PC-9 (cell line): ENCODE data around the gene LGI4. TPM values are rescaled to one million over a fixed set of nuclear protein-coding genes. Genes with fewer than 3 reads are reported as not detected.

Source experiments
- BruUV-seq: library from RNA; stranded (reverse); fragments of 400-500 nt; replicated peaks from 2 replicates; lab custom pipeline; 2021; lab: Mats Ljungman, UMichigan
- CTCF ChIA-PET: fragments of 300-600 bp; sonication (Branson Sonifier 250); formaldehyde crosslinking; loops from one replicate; lab custom pipeline; 2022; ENCODE audit warnings: antibody characterized with exemption; lab: Charles Lee
- POLR2A ChIA-PET: fragments of 300-600 bp; sonication (Branson Sonifier 250); formaldehyde crosslinking; loops from one replicate; lab custom pipeline; 2022; ENCODE audit warnings: antibody characterized with exemption; ENCODE audit not compliant: unreplicated experiment; lab: Charles Lee
- DNase-seq, 2 experiments: peaks; one replicate each; pipeline versions ENCODE4 v3.0.0 to v3.0.0-alpha.2; 2015 to 2022; ENCODE audit warnings: mixed read lengths in 1 of 2
- H2AFZ ChIP-seq: fragments of 200-600 bp; sonication (generic); 2 replicates; pipeline ENCODE4 v1.8.1; 2017; ENCODE audit warnings: antibody characterized with exemption
- H3F3A ChIP-seq: fragments of 200-600 bp; sonication (generic); 2 replicates; pipeline ENCODE4 v1.8.1; 2017; ENCODE audit warnings: antibody characterized with exemption, mild to moderate bottlenecking, low read depth; ENCODE audit not compliant: insufficient read depth
- H3K27ac ChIP-seq: fragments of 200-600 bp; sonication (generic); 2 replicates; pipeline ENCODE4 v1.6.1; 2016; ENCODE audit warnings: mixed run types
- H3K27me3 ChIP-seq: fragments of 200-600 bp; sonication (generic); 2 replicates; pipeline ENCODE4 v1.6.1; 2016; ENCODE audit warnings: low read depth, mixed run types; ENCODE audit not compliant: insufficient read depth
- H3K36me3 ChIP-seq: fragments of 200-600 bp; sonication (generic); 2 replicates; pipeline ENCODE4 v1.6.1; 2016; ENCODE audit warnings: low read depth, mixed run types
- H3K4me1 ChIP-seq: fragments of 200-600 bp; sonication (generic); replicated peaks from 2 replicates; pipeline ENCODE4 v1.6.1; 2016; ENCODE audit warnings: mixed run types; ENCODE audit not compliant: insufficient read depth
- H3K4me2 ChIP-seq: fragments of 200-600 bp; sonication (generic); 2 replicates; pipeline ENCODE4 v1.6.1; 2017; ENCODE audit warnings: mixed run types
- H3K4me3 ChIP-seq: fragments of 200-600 bp; sonication (generic); 2 replicates; pipeline ENCODE4 v1.6.1; 2016; ENCODE audit warnings: mixed run types
- H3K79me2 ChIP-seq: fragments of 200-600 bp; sonication (generic); 2 replicates; pipeline ENCODE4 v1.6.1; 2017; ENCODE audit warnings: low read depth, mixed run types
- H3K9me2 ChIP-seq: fragments of 200-600 bp; sonication (generic); 2 replicates; pipeline ENCODE4 v1.8.1; 2017; ENCODE audit warnings: mild to moderate bottlenecking; ENCODE audit not compliant: insufficient read depth
- H3K9me3 ChIP-seq: fragments of 200-600 bp; sonication (generic); 2 replicates; pipeline ENCODE4 v1.8.1; 2016; ENCODE audit warnings: low read depth; ENCODE audit not compliant: insufficient read depth
- H4K20me1 ChIP-seq: fragments of 200-600 bp; sonication (generic); 2 replicates; pipeline ENCODE4 v1.8.1; 2017; ENCODE audit not compliant: insufficient read depth
- CTCF ChIP-seq: fragments of 200-600 bp; sonication (generic); conservative IDR thresholded peaks from 2 replicates; pipeline ENCODE4 v1.6.1; 2017; ENCODE audit warnings: mixed run types, antibody characterized with exemption, mild to moderate bottlenecking, moderate library complexity
- EZH2 ChIP-seq: fragments of 200-600 bp; sonication (generic); IDR thresholded peaks from 2 replicates; pipeline ENCODE4 v1.8.0; 2017; ENCODE audit warnings: antibody characterized with exemption, low read depth
- intact Hi-C: fragments of 100-400 bp; cut with micrococcal nuclease; formaldehyde crosslinking; loops from one replicate; pipeline ENCODE4 v1.10.0; 2022; ENCODE audit not compliant: unreplicated experiment
- total RNA-seq: library from RNA; stranded (reverse); gene quantifications from 2 replicates; pipeline ENCODE4 v1.2.3, GENCODE V29; 2021

Gene LGI4
- total RNA-seq, 1 experiment from 2014 or later, result 1.2 TPM

- intact Hi-C loops, result no loop called here
- CTCF ChIA-PET, result no interaction called here
These were observed 55.0 kb downstream of the LGI4 start for GRCh38 chr19:35079826-35080225.

DNA sequence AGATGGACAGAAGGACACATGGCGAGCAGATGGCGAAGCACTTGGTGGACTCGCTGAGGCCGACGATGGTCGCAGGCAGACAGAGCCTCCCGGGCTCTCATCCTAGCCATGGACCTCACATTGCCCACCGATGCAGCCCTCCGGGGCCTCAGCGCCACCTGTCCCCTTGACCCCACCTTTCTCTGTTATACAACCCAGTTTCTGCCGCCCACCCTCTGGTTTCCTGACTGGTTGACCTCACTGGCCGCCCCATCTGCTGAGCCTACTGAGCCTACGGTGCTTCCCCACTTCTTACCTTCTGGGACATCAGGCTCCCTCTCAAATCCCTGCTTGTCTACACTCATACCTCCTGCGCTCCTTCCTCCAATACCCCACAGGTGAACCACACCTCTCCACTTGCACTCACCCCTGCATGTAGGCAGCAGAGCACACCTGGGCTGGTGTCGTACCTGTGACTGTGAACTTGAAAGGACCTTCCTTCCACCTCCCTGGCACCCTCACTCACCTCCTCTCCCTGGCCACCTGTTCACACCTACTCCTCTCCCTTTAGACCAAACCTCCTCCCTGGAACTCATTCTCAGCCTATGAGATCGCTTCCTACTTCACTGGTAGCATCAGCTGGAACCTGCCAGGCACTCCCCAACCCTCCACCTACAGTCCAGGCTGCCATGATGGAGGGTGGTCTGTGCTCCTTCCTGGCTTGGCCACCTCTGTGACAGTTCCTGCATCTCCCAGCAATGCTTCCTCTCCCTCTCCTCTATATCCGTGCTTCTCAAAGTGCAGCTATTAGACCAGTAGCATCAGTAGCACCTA lies 57.2 kb downstream of the LGI4 start:
- Histone ChIP-seq H3F3A (no peaks in the 10 kb centered on the region), H3K4me3 (no peak overlapping the region), H3K9me3 (no peaks in the 10 kb centered on the region), H3K9me2 (no peaks in the 10 kb centered on the region), H3K27ac (no peak overlapping the region), H3K36me3 (no peaks in the 10 kb centered on the region), H3K4me1 (no peaks in the 10 kb centered on the region), H3K79me2 (no peaks in the 10 kb centered on the region), H3K4me2 (no peak overlapping the region), H4K20me1 (no peaks in the 10 kb centered on the region), H2AFZ (no peak overlapping the region), H3K27me3 (peaks cover 5% of the 10 kb centered on the region; the same call in 1 of the 2 replicates)
- no peak for DNase-seq
- ChIA-PET POLR2A (no interaction called here), CTCF (no interaction called here)
- no peak for TF ChIP-seq EZH2
- no peak for TF ChIP-seq CTCF
- no TSS peak for BruUV-seq
- intact Hi-C loops, result no loop called here

More at GRCh38 chr19:35079826-35080225, 55.0 kb downstream of the LGI4 start:
- POLR2A ChIA-PET, result no interaction called here
- H3K36me3 ChIP-seq, result no peaks in the 10 kb centered on the region
- H3F3A ChIP-seq, result no peaks in the 10 kb centered on the region
- no peak overlapping the region for H3K4me3 ChIP-seq
- no peaks in the 10 kb centered on the region for H3K9me3 ChIP-seq
- no peak for DNase-seq
- H2AFZ ChIP-seq, result no peak overlapping the region
- H3K4me1 ChIP-seq, result no peaks in the 10 kb centered on the region
- no peaks in the 10 kb centered on the region for H4K20me1 ChIP-seq
- no TSS peak for BruUV-seq
- H3K27ac ChIP-seq, result no peak overlapping the region
- H3K9me2 ChIP-seq, result no peaks in the 10 kb centered on the region
- no peaks in the 10 kb centered on the region for H3K79me2 ChIP-seq
- TF ChIP-seq CTCF, result no peak
- no peak for TF ChIP-seq EZH2
- no peak overlapping the region for H3K4me2 ChIP-seq
- H3K27me3 ChIP-seq, result peaks cover 5% of the 10 kb centered on the region; the same call in 1 of the 2 replicates

DNA sequence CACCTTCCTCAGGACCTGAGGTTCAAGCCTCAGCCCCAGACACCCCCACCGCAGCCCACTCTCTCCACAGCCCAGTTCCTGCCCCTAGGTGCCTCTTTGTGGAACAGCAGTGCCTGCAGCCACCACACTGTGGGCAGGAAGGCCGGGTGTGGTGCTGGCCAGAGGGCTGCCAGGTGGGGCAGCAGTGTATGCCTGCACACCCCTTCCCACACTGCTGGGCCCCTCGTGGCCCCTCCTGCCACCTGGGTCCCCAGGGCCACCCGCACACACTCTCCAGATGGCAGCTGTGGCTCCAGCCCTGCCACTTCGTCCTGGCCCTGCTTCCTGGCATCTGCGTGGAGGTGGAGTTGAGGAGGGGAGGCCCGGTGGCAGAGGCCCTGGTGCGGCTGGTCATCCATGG lies 58.2 kb downstream of the LGI4 start:
- intact Hi-C loops, result no loop called here
- ChIA-PET POLR2A (no interaction called here), CTCF (no interaction called here)
- Histone ChIP-seq H3K27ac (no peak overlapping the region), H3K9me3 (no peaks in the 10 kb centered on the region), H3K36me3 (no peaks in the 10 kb centered on the region), H3K4me1 (no peaks in the 10 kb centered on the region), H3K4me2 (no peak overlapping the region), H3K27me3 (peaks cover 5% of the 10 kb centered on the region; the same call in 1 of the 2 replicates), H2AFZ (no peak overlapping the region), H4K20me1 (no peaks in the 10 kb centered on the region), H3F3A (no peaks in the 10 kb centered on the region), H3K4me3 (no peak overlapping the region), H3K9me2 (no peaks in the 10 kb centered on the region), H3K79me2 (no peaks in the 10 kb centered on the region)
- TF ChIP-seq CTCF (no peak), EZH2 (no peak)
- no TSS peak for BruUV-seq
- no peak for DNase-seq
